GM12878 (cell line): ENCODE results near the gene PJA2. TPM values are rescaled to one million over a fixed set of nuclear protein-coding genes. Genes with fewer than 3 reads are reported as not detected.

Experiments
- ATAC-seq: fragments of 200-7000 bp; cut with Tn5 transposase; 3 replicates; pipeline ENCODE4 v1.9.1; 2020; ENCODE audit warnings: mild to moderate bottlenecking, moderate library complexity
- BruUV-seq: library from RNA; stranded (reverse); fragments of 400-500 nt; replicated peaks from 2 replicates; lab custom pipeline; 2021; lab: Mats Ljungman, UMichigan
- CTCF ChIA-PET: fragments of 300-600 bp; sonication (Branson Sonifier 250); formaldehyde crosslinking; extraction: SDS; loops from one replicate; lab custom pipeline; 2021; ENCODE audit warnings: inconsistent platforms; lab: Yijun Ruan, JAX
- POLR2A ChIA-PET: fragments of 350-600 bp; formaldehyde crosslinking; extraction: SDS; loops from one replicate; lab custom pipeline; 2021; ENCODE audit warnings: inconsistent platforms; lab: Charles Lee
- RAD21 ChIA-PET: fragments of 300-600 bp; sonication (Branson Sonifier 250); formaldehyde crosslinking; loops from one replicate; lab custom pipeline; 2023; ENCODE audit warnings: antibody characterized with exemption; ENCODE audit not compliant: unreplicated experiment; lab: Charles Lee
- SMC1A ChIA-PET: fragments of 300-600 bp; sonication (Branson Sonifier 250); formaldehyde crosslinking; loops from one replicate; lab custom pipeline; 2023; ENCODE audit not compliant: unreplicated experiment, uncharacterized antibody; lab: Charles Lee
- DNase-seq: peaks from one replicate; pipeline ENCODE4 v3.0.0-alpha.2; 2011; ENCODE audit warnings: low read depth, low spot score
- FAIRE-seq: peaks from 3 replicates; lab custom pipeline; 2011; peaks lifted over from hg19 to GRCh38; lab: Jason Lieb, UNC
- H2AFZ ChIP-seq: 2 replicates; pipeline ENCODE4 v1.6.0; 2011; ENCODE audit warnings: low read depth, low read length, control low read depth; ENCODE audit not compliant: control insufficient read depth
- H3K27ac ChIP-seq: 2 replicates; pipeline ENCODE4 v1.5.1; 2011; ENCODE audit warnings: control low read depth; ENCODE audit not compliant: control insufficient read depth, insufficient read depth
- H3K27me3 ChIP-seq, 2 experiments: replicated peaks in 1 of 2; 2 replicates each; pipeline versions ENCODE4 v1.6.0 to v1.6.1; 2011; ENCODE audit warnings: low read length in 1 of 2; ENCODE audit not compliant: control insufficient read depth in 2 of 2, insufficient read depth in 2 of 2
- H3K36me3 ChIP-seq, 2 experiments: 2 replicates each; pipeline ENCODE4 v1.5.1; 2011; ENCODE audit warnings: low read length in 1 of 2; ENCODE audit not compliant: control insufficient read depth in 2 of 2, insufficient read depth in 2 of 2
- H3K4me1 ChIP-seq: 2 replicates; pipeline ENCODE4 v1.6.1; 2011; ENCODE audit warnings: mild to moderate bottlenecking, low read length, moderate library complexity, mixed read lengths; ENCODE audit not compliant: control insufficient read depth, insufficient read depth
- H3K4me2 ChIP-seq: 2 replicates; pipeline ENCODE4 v1.6.0; 2011; ENCODE audit warnings: control low read depth; ENCODE audit not compliant: control insufficient read depth, insufficient read depth
- H3K4me3 ChIP-seq: fragments of 200-600 bp; sonication (generic); 2 replicates; pipeline ENCODE4 v1.5.1; 2016
- H3K79me2 ChIP-seq: 2 replicates; pipeline ENCODE4 v1.6.0; 2011; ENCODE audit warnings: low read length; ENCODE audit not compliant: control insufficient read depth, insufficient read depth
- H3K9ac ChIP-seq: 2 replicates; pipeline ENCODE4 v1.8.0; 2011; ENCODE audit warnings: low read length, control low read depth, mixed read lengths; ENCODE audit not compliant: control insufficient read depth, insufficient read depth
- H3K9me3 ChIP-seq: replicated peaks from 3 replicates; pipeline ENCODE4 v1.5.1; 2011; ENCODE audit warnings: mild to moderate bottlenecking, low read length; ENCODE audit not compliant: control insufficient read depth, insufficient read depth
- H4K20me1 ChIP-seq: 2 replicates; pipeline ENCODE4 v1.6.0; 2011; ENCODE audit not compliant: control insufficient read depth, insufficient read depth
- BHLHE40 ChIP-seq, 2 experiments: fragments of 450-650 bp in 1 of 2; IDR thresholded peaks; 2 replicates each; pipeline ENCODE4 v1.6.1; 2011 to 2017; ENCODE audit warnings: low read depth in 2 of 2, borderline replicate concordance in 1 of 2, improper control_type of control experiment in 1 of 2, low read length in 1 of 2, mild to moderate bottlenecking in 1 of 2
- CBFB ChIP-seq: IDR thresholded peaks from 2 replicates; pipeline ENCODE4 v1.6.1; 2016; ENCODE audit warnings: antibody characterized with exemption, low read depth
- PML ChIP-seq: IDR thresholded peaks from 2 replicates; pipeline ENCODE4 v1.6.1; 2012; ENCODE audit warnings: low read length, inconsistent platforms
- POU2F2 ChIP-seq: IDR thresholded peaks from 3 replicates; pipeline ENCODE4 v1.6.1; 2011; ENCODE audit warnings: low read depth, mild to moderate bottlenecking, low read length, borderline replicate concordance
- SREBF1 ChIP-seq: IDR thresholded peaks from 2 replicates; pipeline ENCODE4 v1.6.1; 2012; ENCODE audit warnings: mild to moderate bottlenecking, low read length
- WGBS: methylation state at CpG from one replicate; pipeline ENCODE4 v1.1.6; 2016; ENCODE audit warnings: low lambda C conversion rate; ENCODE audit not compliant: insufficient replicate concordance, insufficient coverage; ENCODE audit errors: missing lambda C conversion rate; 5-methylcytosine and 5-hydroxymethylcytosine counted together
- in situ Hi-C: fragments of 300-500 bp; cut with MboI; formaldehyde crosslinking; loops from 9 replicates; pipeline ENCODE4 v1.14.3; 2018; ENCODE audit warnings: mixed read lengths
- intact Hi-C: fragments of 100-400 bp; cut with micrococcal nuclease; formaldehyde crosslinking; loops from one replicate; pipeline ENCODE4 v1.14.2; 2022; ENCODE audit not compliant: unreplicated experiment
- polyA plus RNA-seq, 11 experiments: library from polyadenylated mRNA; depleted of rRNA in 4 of 11; unstranded in 6 of 11; stranded (reverse) in 5 of 11; fragments of >200 nt; fragmentation: Nextera tagmentation in 4 of 11; fragmentation: Illumina TruSeq in 1 of 11; extraction: Ambion mirVana in 4 of 11; extraction: Trizol in 1 of 11; gene quantifications; 1 replicate in 1 of 11; 2 replicates in 10 of 11; pipeline versions ENCODE4 v1.2.1 to v1.2.3, GENCODE V29; 2011 to 2016; ENCODE audit warnings: inconsistent platforms in 2 of 11, missing spikeins in 2 of 11, low read depth in 1 of 11
- total RNA-seq, 4 experiments: library from RNA; depleted of rRNA in 3 of 4; stranded (reverse); fragments of >200 nt in 3 of 4; fragmentation: Illumina TruSeq in 1 of 4; extraction: Trizol in 1 of 4; gene quantifications; 2 replicates each; pipeline versions ENCODE4 v1.2.1 to v1.2.3, GENCODE V29; 2013 to 2021
- TF ChIP-seq, protein P1 (sequence below): fragments of 450-650 bp; IDR thresholded peaks from 2 replicates; pipeline ENCODE4 v1.6.1; 2016; ENCODE audit warnings: mild to moderate bottlenecking
- TF ChIP-seq, protein P2 (sequence below): IDR thresholded peaks from 2 replicates; pipeline ENCODE4 v1.6.1; 2012; ENCODE audit warnings: low read length, inconsistent platforms
- TF ChIP-seq, protein P3 (sequence below): fragments of 450-650 bp; formaldehyde crosslinking; IDR thresholded peaks from 2 replicates; pipeline ENCODE4 v1.4.0; 2022; ENCODE audit warnings: mild to moderate bottlenecking, moderate library complexity
- TF ChIP-seq, protein P4 (sequence below): fragments of 150-350 bp; IDR thresholded peaks from 2 replicates; pipeline ENCODE4 v1.6.1; 2014; ENCODE audit warnings: mild to moderate bottlenecking, low read depth, low read length
- TF ChIP-seq, protein P5 (sequence below): IDR thresholded peaks from 2 replicates; pipeline ENCODE4 v1.6.1; 2011; ENCODE audit warnings: borderline replicate concordance, low read depth, mild to moderate bottlenecking, moderate library complexity, low read length; ENCODE audit not compliant: insufficient read depth, poor library complexity, severe bottlenecking
- TF ChIP-seq, protein P6 (sequence below): IDR thresholded peaks from 2 replicates; pipeline ENCODE4 v1.6.1; 2012; ENCODE audit warnings: mild to moderate bottlenecking, low read depth, low read length

The PJA2 gene
- total and polyA plus RNA-seq, 10 of the 15 experiments (the other 5 are each of a cell fraction or from before 2014, with no cell fraction given): 27.8 to 93.4 (median 47.8) TPM

DNA sequence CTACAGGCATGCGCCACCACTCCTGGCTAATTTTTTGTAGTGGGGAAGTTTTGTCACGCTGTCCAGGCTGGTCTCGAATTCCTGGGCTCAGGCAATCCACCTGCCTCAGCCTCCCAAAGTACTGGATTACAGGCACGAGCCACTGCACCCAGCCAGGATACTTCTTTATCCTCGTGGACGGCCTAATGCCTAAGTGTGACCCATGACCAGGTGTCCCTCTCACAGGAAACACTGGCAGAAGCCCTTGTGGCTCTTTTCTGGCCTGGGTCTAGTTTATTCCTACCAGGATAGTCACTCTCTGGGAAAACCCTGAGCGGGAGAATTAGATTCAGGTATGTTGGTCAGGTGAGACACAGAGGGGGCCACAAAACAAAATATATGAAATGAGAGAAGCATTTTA is 90.4 kb downstream of the PJA2 start:
- in situ Hi-C loops: no loop called here
- Histone ChIP-seq H4K20me1 (no peaks in the 10 kb centered on the region), H3K79me2 (no peaks in the 10 kb centered on the region), H3K9me3 (no peaks in the 10 kb centered on the region), H3K9ac (no peak overlapping the region), H3K27me3 (no peaks in the 10 kb centered on the region), H3K36me3 (no peaks in the 10 kb centered on the region), H3K27ac (no peak overlapping the region), H3K4me2 (no peak overlapping the region), H3K4me3 (no peak overlapping the region), H3K4me1 (no peaks in the 10 kb centered on the region), H2AFZ (no peak overlapping the region)
- RAD21 ChIA-PET: no interaction called here
- no TSS peak for BruUV-seq
- intact Hi-C loops: no loop called here
- CTCF ChIA-PET: no interaction called here
- 67% methylated on average over 6 of the region's 7 CpGs for WGBS
- FAIRE-seq (no peak), DNase-seq (no peak), ATAC-seq (no peak)
- POLR2A ChIA-PET: no interaction called here
- SMC1A ChIA-PET: no interaction called here
- TF ChIP-seq, protein P1, sequence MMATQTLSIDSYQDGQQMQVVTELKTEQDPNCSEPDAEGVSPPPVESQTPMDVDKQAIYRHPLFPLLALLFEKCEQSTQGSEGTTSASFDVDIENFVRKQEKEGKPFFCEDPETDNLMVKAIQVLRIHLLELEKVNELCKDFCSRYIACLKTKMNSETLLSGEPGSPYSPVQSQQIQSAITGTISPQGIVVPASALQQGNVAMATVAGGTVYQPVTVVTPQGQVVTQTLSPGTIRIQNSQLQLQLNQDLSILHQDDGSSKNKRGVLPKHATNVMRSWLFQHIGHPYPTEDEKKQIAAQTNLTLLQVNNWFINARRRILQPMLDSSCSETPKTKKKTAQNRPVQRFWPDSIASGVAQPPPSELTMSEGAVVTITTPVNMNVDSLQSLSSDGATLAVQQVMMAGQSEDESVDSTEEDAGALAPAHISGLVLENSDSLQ: no peak
- TF ChIP-seq, protein P2, sequence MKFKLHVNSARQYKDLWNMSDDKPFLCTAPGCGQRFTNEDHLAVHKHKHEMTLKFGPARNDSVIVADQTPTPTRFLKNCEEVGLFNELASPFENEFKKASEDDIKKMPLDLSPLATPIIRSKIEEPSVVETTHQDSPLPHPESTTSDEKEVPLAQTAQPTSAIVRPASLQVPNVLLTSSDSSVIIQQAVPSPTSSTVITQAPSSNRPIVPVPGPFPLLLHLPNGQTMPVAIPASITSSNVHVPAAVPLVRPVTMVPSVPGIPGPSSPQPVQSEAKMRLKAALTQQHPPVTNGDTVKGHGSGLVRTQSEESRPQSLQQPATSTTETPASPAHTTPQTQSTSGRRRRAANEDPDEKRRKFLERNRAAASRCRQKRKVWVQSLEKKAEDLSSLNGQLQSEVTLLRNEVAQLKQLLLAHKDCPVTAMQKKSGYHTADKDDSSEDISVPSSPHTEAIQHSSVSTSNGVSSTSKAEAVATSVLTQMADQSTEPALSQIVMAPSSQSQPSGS: no peak
- TF ChIP-seq POU2F2 (no peak), CBFB (no peak), BHLHE40 (IDR thresholded peaks at IDR 0.05; ENCODE audit: borderline replicate concordance in 1 of 2, low read depth in 2 of 2, low read length in 1 of 2) (no peak), SREBF1 (no peak), PML (no peak)
- TF ChIP-seq, protein P3, sequence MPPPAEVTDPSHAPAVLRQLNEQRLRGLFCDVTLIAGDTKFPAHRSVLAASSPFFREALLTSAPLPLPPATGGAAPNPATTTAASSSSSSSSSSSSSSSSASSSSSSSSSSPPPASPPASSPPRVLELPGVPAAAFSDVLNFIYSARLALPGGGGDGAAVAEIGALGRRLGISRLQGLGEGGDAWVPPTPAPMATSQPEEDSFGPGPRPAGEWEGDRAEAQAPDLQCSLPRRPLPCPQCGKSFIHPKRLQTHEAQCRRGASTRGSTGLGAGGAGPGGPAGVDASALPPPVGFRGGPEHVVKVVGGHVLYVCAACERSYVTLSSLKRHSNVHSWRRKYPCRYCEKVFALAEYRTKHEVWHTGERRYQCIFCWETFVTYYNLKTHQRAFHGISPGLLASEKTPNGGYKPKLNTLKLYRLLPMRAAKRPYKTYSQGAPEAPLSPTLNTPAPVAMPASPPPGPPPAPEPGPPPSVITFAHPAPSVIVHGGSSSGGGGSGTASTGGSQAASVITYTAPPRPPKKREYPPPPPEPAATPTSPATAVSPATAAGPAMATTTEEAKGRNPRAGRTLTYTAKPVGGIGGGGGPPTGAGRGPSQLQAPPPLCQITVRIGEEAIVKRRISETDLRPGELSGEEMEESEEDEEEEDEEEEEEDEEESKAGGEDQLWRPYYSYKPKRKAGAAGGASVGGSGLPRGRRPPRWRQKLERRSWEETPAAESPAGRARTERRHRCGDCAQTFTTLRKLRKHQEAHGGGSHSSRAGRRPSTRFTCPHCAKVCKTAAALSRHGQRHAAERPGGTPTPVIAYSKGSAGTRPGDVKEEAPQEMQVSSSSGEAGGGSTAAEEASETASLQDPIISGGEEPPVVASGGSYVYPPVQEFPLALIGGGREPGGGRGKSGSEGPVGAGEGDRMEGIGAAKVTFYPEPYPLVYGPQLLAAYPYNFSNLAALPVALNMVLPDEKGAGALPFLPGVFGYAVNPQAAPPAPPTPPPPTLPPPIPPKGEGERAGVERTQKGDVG (CRISPR knock-in tag): no peak
- TF ChIP-seq, protein P4, sequence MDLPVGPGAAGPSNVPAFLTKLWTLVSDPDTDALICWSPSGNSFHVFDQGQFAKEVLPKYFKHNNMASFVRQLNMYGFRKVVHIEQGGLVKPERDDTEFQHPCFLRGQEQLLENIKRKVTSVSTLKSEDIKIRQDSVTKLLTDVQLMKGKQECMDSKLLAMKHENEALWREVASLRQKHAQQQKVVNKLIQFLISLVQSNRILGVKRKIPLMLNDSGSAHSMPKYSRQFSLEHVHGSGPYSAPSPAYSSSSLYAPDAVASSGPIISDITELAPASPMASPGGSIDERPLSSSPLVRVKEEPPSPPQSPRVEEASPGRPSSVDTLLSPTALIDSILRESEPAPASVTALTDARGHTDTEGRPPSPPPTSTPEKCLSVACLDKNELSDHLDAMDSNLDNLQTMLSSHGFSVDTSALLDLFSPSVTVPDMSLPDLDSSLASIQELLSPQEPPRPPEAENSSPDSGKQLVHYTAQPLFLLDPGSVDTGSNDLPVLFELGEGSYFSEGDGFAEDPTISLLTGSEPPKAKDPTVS: no peak
- TF ChIP-seq, protein P5, sequence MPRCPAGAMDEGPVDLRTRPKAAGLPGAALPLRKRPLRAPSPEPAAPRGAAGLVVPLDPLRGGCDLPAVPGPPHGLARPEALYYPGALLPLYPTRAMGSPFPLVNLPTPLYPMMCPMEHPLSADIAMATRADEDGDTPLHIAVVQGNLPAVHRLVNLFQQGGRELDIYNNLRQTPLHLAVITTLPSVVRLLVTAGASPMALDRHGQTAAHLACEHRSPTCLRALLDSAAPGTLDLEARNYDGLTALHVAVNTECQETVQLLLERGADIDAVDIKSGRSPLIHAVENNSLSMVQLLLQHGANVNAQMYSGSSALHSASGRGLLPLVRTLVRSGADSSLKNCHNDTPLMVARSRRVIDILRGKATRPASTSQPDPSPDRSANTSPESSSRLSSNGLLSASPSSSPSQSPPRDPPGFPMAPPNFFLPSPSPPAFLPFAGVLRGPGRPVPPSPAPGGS: no peak
- TF ChIP-seq, protein P6, sequence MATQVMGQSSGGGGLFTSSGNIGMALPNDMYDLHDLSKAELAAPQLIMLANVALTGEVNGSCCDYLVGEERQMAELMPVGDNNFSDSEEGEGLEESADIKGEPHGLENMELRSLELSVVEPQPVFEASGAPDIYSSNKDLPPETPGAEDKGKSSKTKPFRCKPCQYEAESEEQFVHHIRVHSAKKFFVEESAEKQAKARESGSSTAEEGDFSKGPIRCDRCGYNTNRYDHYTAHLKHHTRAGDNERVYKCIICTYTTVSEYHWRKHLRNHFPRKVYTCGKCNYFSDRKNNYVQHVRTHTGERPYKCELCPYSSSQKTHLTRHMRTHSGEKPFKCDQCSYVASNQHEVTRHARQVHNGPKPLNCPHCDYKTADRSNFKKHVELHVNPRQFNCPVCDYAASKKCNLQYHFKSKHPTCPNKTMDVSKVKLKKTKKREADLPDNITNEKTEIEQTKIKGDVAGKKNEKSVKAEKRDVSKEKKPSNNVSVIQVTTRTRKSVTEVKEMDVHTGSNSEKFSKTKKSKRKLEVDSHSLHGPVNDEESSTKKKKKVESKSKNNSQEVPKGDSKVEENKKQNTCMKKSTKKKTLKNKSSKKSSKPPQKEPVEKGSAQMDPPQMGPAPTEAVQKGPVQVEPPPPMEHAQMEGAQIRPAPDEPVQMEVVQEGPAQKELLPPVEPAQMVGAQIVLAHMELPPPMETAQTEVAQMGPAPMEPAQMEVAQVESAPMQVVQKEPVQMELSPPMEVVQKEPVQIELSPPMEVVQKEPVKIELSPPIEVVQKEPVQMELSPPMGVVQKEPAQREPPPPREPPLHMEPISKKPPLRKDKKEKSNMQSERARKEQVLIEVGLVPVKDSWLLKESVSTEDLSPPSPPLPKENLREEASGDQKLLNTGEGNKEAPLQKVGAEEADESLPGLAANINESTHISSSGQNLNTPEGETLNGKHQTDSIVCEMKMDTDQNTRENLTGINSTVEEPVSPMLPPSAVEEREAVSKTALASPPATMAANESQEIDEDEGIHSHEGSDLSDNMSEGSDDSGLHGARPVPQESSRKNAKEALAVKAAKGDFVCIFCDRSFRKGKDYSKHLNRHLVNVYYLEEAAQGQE: no peak
